ENCODE data around the gene PRSS2. TPM values are rescaled to one million over a fixed set of nuclear protein-coding genes. Genes with fewer than 3 reads are reported as not detected.

The PRSS2 gene
- total and polyA plus RNA-seq, 4 experiments from 2014 or later, result not detected

DNA sequence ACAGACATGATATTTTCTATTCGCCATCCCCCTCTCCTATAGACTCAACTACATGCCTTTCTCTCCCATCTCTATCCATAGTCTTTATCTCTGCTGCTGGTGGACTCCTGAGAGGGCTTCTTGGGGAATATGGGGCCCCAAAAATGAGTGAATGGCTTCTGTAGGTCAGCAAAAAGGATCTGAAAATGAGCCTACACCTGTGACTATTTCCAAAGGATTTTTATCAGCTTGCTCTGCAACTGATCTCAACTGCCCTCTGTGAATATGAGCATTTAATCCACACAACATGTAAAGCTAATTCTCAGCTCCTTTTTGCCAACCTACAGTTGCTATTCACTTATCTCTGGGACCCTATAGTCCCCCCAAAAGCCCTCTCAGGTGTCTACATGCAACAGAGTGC, 36.2 kb downstream of the PRSS2 start:
- CTCF ChIA-PET (ENCODE audit: partially characterized antibody), result interaction anchor here (1.3 to 16.1 kb wide), 3 partner anchors 12 to 271 kb away, joined by 5 to 623 read pairs (median 14); no protein-coding TSS in a partner anchor

DNA sequence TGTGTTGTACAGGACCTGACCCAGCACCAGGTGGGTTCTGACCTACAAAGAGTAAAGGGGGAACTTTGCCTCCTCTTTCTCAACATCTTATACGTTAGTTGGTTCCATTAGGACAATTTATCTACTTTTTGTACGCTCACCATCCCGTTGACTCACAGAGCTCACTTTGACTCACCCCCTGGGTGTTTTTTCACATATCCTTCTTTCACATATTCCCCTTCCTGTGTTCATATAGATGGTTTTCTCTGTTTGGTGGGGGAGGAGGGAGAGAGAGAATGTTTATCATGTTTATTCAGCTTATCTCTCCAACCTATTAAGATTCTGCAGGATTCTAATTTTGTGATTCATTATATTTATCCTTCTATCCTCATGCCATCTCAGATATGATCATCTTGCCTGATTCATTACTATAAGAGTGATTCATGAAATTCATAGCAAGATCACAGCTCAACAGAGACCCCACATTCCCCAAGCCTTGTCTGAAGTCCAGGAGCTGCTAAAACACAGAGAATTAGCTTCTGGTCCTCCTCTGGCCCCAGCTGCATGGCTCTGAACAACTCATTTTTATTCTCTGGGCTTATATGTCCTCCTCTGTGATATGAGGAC, 37.2 kb downstream of the PRSS2 start:
- Mint-ChIP-seq H3K27ac (peak overlapping the region; percentile 99 to 100 (median 100)), H3K4me3 (peak overlapping the region; percentile 50 to 99 (median 86)), H3K27me3 (no peaks in the 10 kb centered on the region), H3K4me1 (peaks cover 73 to 99% (median 92%) of the 10 kb centered on the region in 4 donors), H3K36me3 (peaks cover 21 to 26% of the 10 kb centered on the region in 2 donors), H3K9me3 (peaks cover 0 to 4% (median 0%) of the 10 kb centered on the region in 8 donors)
- no peaks in the 10 kb centered on the region for H3K9me3 ChIP-seq (ENCODE audit: control insufficient read depth in 1 of 2, low read length in 2 of 2)
- H3K27ac ChIP-seq (ENCODE audit: low read depth, low read length), result peak overlapping the region; percentile 99
- POLR2A ChIA-PET (ENCODE audit: partially characterized antibody), result interaction anchor here (0.6 to 31.0 kb wide), 85 partner anchors 0 to 601 kb away, joined by 3 to 6843 read pairs (median 7); partner anchors contain the start of genes CASP2, EPHA1, EPHB6 and GSTK1
- no peaks in the 10 kb centered on the region for H3K27me3 ChIP-seq (ENCODE audit: insufficient read depth, low read length)
- peak; percentile 58 to 83 (median 63) for DNase-seq
- peak overlapping the region in 1 of 2 donors; percentile 49 for H3K4me3 ChIP-seq (ENCODE audit: low read length in 2 of 2)
- CTCF ChIA-PET (ENCODE audit: partially characterized antibody), result interaction anchor here (0.6 to 16.1 kb wide), 15 partner anchors 11 to 504 kb away, joined by 3 to 623 read pairs (median 4); no protein-coding TSS in a partner anchor
- H3K4me1 ChIP-seq (ENCODE audit: insufficient read depth, low read length), result peaks cover 97% of the 10 kb centered on the region
- intact Hi-C loops (cut with micrococcal nuclease), result loop anchor here (1.0 kb wide), 2 partner anchors 10 to 23 kb away; no protein-coding TSS in a partner anchor
- H3K36me3 ChIP-seq (ENCODE audit: insufficient read depth, low read length), result peaks cover 9% of the 10 kb centered on the region

More for the DNA sequence above, 36.2 kb downstream of the PRSS2 start:
- Mint-ChIP-seq H3K4me1 (peaks cover 76 to 99% (median 92%) of the 10 kb centered on the region in 4 donors), H3K9me3 (peaks cover 0 to 4% (median 0%) of the 10 kb centered on the region in 8 donors), H3K27ac (peak overlapping the region; percentile 99 to 100 (median 100)), H3K27me3 (no peaks in the 10 kb centered on the region), H3K36me3 (peaks cover 31 to 36% of the 10 kb centered on the region in 2 donors), H3K4me3 (peak overlapping the region in 7 of 8 donors; percentile 33 to 99 (median 88))
- peak in 1 of 5 donors; percentile 12 for DNase-seq
- POLR2A ChIA-PET (ENCODE audit: partially characterized antibody), result interaction anchor here (0.7 to 31.0 kb wide), 35 partner anchors 1 to 573 kb away, joined by 3 to 6843 read pairs (median 20); partner anchors contain the start of genes EPHB6 and ZYX
- Histone ChIP-seq H3K27ac (ENCODE audit: low read depth, low read length) (peak overlapping the region; percentile 99), H3K4me1 (ENCODE audit: insufficient read depth, low read length) (peaks cover 97% of the 10 kb centered on the region), H3K9me3 (ENCODE audit: control insufficient read depth in 1 of 2, low read length in 2 of 2) (no peaks in the 10 kb centered on the region), H3K27me3 (ENCODE audit: insufficient read depth, low read length) (no peaks in the 10 kb centered on the region), H3K4me3 (ENCODE audit: low read length in 2 of 2) (peak overlapping the region in 1 of 2 donors; percentile 49), H3K36me3 (ENCODE audit: insufficient read depth, low read length) (peaks cover 19% of the 10 kb centered on the region)
- intact Hi-C loops (cut with micrococcal nuclease), result no loop called here

DNA sequence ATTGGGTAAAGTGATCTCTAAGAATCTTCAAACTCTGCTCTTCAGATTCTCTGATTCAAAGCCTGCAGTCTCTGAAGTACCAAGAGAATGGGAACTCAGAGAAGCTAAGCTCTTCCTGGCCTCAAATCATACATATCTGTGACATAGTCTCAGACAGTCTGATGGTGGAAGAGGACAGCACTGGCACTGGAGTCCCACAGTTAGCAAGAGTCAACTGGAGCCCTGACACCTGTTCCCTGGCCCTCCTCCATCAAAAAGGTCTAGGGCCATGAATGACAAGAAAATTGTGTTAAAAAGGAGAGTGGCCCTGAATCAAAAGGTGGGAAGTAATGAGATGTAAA, 37.7 kb downstream of the PRSS2 start:
- H3K4me1 Mint-ChIP-seq, result peaks cover 70 to 99% (median 91%) of the 10 kb centered on the region in 4 donors
- ChIA-PET CTCF (ENCODE audit: partially characterized antibody) (interaction anchor here (0.6 to 16.1 kb wide), 13 partner anchors 17 to 504 kb away, joined by 3 to 623 read pairs (median 4); no protein-coding TSS in a partner anchor), POLR2A (ENCODE audit: partially characterized antibody) (interaction anchor here (0.6 to 31.0 kb wide), 81 partner anchors 0 to 600 kb away, joined by 3 to 6843 read pairs (median 7); partner anchors contain the start of genes CASP2, EPHA1, EPHB6 and GSTK1)
- H3K27ac ChIP-seq (ENCODE audit: low read depth, low read length), result peak overlapping the region; percentile 99
- no peaks in the 10 kb centered on the region for H3K27me3 Mint-ChIP-seq
- H3K4me3 ChIP-seq (ENCODE audit: low read length in 2 of 2), result peak overlapping the region in 1 of 2 donors; percentile 49
- H3K27me3 ChIP-seq (ENCODE audit: insufficient read depth, low read length), result no peaks in the 10 kb centered on the region
- peak overlapping the region; percentile 99 to 100 (median 100) for H3K27ac Mint-ChIP-seq
- H3K9me3 ChIP-seq (ENCODE audit: control insufficient read depth in 1 of 2, low read length in 2 of 2), result no peaks in the 10 kb centered on the region
- peaks cover 0 to 4% (median 0%) of the 10 kb centered on the region in 8 donors for H3K9me3 Mint-ChIP-seq
- DNase-seq, result no peak
- H3K4me3 Mint-ChIP-seq, result peak overlapping the region; percentile 50 to 99 (median 86)
- intact Hi-C loops (cut with micrococcal nuclease), result loop anchor here (1.0 kb wide), 2 partner anchors 10 to 23 kb away; no protein-coding TSS in a partner anchor
- peaks cover 4% of the 10 kb centered on the region for H3K36me3 ChIP-seq (ENCODE audit: insufficient read depth, low read length)
- H3K36me3 Mint-ChIP-seq, result peaks cover 17 to 21% of the 10 kb centered on the region in 2 donors
- peaks cover 97% of the 10 kb centered on the region for H3K4me1 ChIP-seq (ENCODE audit: insufficient read depth, low read length)

DNA sequence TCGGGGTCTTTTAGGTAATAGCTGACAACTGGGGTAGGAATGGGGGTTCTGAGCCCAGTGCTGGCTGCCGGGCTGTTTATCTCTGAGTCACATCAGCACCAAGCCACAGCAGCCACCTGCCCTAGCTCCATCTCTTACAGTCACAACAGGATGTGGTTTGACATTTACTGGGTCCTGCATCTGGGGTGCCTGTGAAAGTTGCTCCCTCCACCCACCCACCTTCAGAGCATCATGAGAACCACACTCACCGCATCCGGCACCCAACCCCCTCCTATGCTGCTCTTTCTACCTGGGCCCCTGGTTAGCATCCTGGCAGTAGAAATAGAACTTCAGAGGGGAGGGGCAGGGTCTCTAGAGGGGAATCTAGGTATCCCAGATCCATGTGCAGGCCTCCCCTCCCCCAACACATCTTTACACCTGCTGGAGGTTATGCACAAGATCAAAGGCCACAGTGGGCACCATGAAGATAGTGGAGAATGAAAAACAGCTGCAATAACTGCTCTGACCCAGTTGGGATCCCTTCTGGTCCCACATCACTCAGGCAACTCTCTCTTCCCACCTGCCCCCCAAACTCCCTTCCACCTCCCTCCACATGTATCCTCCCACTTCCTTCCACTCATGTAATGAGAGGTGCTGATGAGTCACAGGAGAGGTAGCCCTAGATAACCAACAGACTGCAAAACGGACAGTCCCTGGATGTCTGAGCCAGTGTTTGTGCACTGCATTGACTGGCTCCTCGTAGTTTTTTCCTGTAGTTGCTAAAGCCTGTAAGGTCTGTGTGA, 38.2 kb downstream of the PRSS2 start:
- intact Hi-C loops (cut with micrococcal nuclease), result loop anchor here (1.0 kb wide), 4 partner anchors 11 to 489 kb away; no protein-coding TSS in a partner anchor
- Histone ChIP-seq H3K9me3 (ENCODE audit: control insufficient read depth in 1 of 2, low read length in 2 of 2) (no peaks in the 10 kb centered on the region), H3K4me1 (ENCODE audit: insufficient read depth, low read length) (peaks cover 97% of the 10 kb centered on the region), H3K36me3 (ENCODE audit: insufficient read depth, low read length) (no peaks in the 10 kb centered on the region), H3K4me3 (ENCODE audit: low read length in 2 of 2) (peak overlapping the region; percentile 49 to 54), H3K27ac (ENCODE audit: low read depth, low read length) (peak overlapping the region; percentile 99), H3K27me3 (ENCODE audit: insufficient read depth, low read length) (no peaks in the 10 kb centered on the region)
- DNase-seq, result peak; percentile 98 to 99 (median 98)
- peaks cover 66 to 98% (median 89%) of the 10 kb centered on the region in 4 donors for H3K4me1 Mint-ChIP-seq
- peaks cover 0 to 4% (median 0%) of the 10 kb centered on the region in 8 donors for H3K9me3 Mint-ChIP-seq
- POLR2A ChIA-PET (ENCODE audit: partially characterized antibody), result interaction anchor here (0.6 to 31.0 kb wide), 87 partner anchors 1 to 600 kb away, joined by 3 to 6843 read pairs (median 7); partner anchors contain the start of genes CASP2, EPHA1, EPHB6 and GSTK1
- H3K27ac Mint-ChIP-seq, result peak overlapping the region; percentile 99 to 100 (median 100)
- CTCF ChIA-PET (ENCODE audit: partially characterized antibody), result interaction anchor here (0.6 to 16.1 kb wide), 17 partner anchors 18 to 506 kb away, joined by 3 to 623 read pairs (median 6); no protein-coding TSS in a partner anchor
- H3K27me3 Mint-ChIP-seq, result no peaks in the 10 kb centered on the region
- peak overlapping the region; percentile 50 to 99 (median 86) for H3K4me3 Mint-ChIP-seq
- peaks cover 11 to 15% of the 10 kb centered on the region in 2 donors for H3K36me3 Mint-ChIP-seq

DNA sequence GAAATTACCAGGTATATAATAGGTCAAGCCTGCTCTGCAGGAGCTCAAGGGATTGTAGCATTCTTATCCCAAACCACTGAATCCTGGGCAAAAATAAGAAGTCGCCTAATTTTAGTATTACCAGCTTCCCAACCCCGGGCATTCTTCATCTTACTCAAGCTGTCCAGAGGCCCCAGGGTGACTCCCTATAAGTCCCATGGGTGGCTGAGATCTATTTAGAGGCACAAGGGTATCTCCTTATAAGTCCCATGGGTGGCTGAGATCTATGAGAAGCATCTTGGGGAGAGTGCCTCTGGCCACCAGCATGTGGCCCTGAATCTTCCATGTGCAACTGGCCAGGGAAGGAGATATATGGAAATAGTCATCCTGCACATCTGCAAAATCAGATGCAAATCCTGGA, 38.9 kb downstream of the PRSS2 start:
- Mint-ChIP-seq H3K4me3 (peak overlapping the region; percentile 50 to 99 (median 86)), H3K27ac (peak overlapping the region; percentile 99 to 100 (median 100)), H3K4me1 (peaks cover 59 to 92% (median 86%) of the 10 kb centered on the region in 4 donors), H3K36me3 (peaks cover 4 to 8% of the 10 kb centered on the region in 2 donors), H3K27me3 (no peaks in the 10 kb centered on the region), H3K9me3 (peaks cover 0 to 1% (median 0%) of the 10 kb centered on the region in 8 donors)
- intact Hi-C loops (cut with micrococcal nuclease), result loop anchor here (1.0 to 5.0 kb wide), 6 partner anchors 274 to 489 kb away; no protein-coding TSS in a partner anchor
- Histone ChIP-seq H3K4me1 (ENCODE audit: insufficient read depth, low read length) (peaks cover 95% of the 10 kb centered on the region), H3K36me3 (ENCODE audit: insufficient read depth, low read length) (no peaks in the 10 kb centered on the region), H3K27ac (ENCODE audit: low read depth, low read length) (peak overlapping the region; percentile 99), H3K4me3 (ENCODE audit: low read length in 2 of 2) (peak overlapping the region; percentile 29 to 54), H3K27me3 (ENCODE audit: insufficient read depth, low read length) (no peaks in the 10 kb centered on the region), H3K9me3 (ENCODE audit: control insufficient read depth in 1 of 2, low read length in 2 of 2) (no peaks in the 10 kb centered on the region)
- CTCF ChIA-PET (ENCODE audit: partially characterized antibody), result interaction anchor here (1.3 to 16.1 kb wide), 16 partner anchors 11 to 506 kb away, joined by 3 to 623 read pairs (median 12); no protein-coding TSS in a partner anchor
- POLR2A ChIA-PET (ENCODE audit: partially characterized antibody), result interaction anchor here (1.0 to 31.0 kb wide), 58 partner anchors 2 to 571 kb away, joined by 3 to 6843 read pairs (median 10); partner anchors contain the start of genes EPHB6 and ZYX
- no peak for DNase-seq

DNA sequence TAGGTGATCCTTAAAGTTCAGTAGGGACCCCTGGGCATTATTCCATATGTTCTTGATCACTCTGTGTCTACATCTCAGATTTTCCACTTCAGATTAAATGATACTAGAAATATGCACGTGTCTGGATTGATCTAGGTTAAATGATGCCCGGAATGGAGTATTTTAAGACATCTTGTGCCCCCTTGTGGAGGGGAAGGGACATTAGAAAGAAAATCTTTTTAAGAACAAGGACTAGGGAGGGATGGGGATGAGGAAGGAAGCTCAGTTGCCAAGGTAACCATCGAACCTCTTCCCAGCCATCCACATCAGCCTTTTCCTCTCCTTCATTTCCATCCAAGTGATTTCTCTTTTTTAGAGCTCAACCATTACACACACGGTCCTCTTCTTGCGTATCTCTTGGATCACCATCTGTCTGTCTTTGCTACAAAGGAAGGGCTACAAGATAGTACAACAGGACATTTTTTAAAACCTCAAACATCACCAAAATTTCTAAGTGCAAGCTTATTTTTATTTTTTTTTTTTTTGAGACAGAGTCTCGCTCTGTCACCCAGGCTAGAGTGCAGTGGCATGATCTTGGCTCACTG, 40.5 kb downstream of the PRSS2 start:
- peak; percentile 64 to 82 (median 79) for DNase-seq
- Histone ChIP-seq H3K27me3 (ENCODE audit: insufficient read depth, low read length) (no peaks in the 10 kb centered on the region), H3K4me3 (ENCODE audit: low read length in 2 of 2) (no peak overlapping the region), H3K36me3 (ENCODE audit: insufficient read depth, low read length) (no peaks in the 10 kb centered on the region), H3K9me3 (ENCODE audit: control insufficient read depth in 1 of 2, low read length in 2 of 2) (no peaks in the 10 kb centered on the region), H3K4me1 (ENCODE audit: insufficient read depth, low read length) (peaks cover 79% of the 10 kb centered on the region), H3K27ac (ENCODE audit: low read depth, low read length) (peak overlapping the region; percentile 99)
- Mint-ChIP-seq H3K4me3 (peak overlapping the region in 7 of 8 donors; percentile 57 to 79 (median 71)), H3K27me3 (no peaks in the 10 kb centered on the region), H3K27ac (peak overlapping the region; percentile 92 to 100 (median 100)), H3K9me3 (no peaks in the 10 kb centered on the region), H3K4me1 (peaks cover 48 to 76% (median 73%) of the 10 kb centered on the region in 4 donors), H3K36me3 (peaks cover 0 to 4% of the 10 kb centered on the region in 2 donors)
- intact Hi-C loops (cut with micrococcal nuclease), result loop anchor here (1.0 to 5.0 kb wide), 15 partner anchors 28 to 513 kb away; no protein-coding TSS in a partner anchor
- POLR2A ChIA-PET (ENCODE audit: partially characterized antibody), result interaction anchor here (0.6 to 31.0 kb wide), 45 partner anchors 3 to 512 kb away, joined by 3 to 6843 read pairs (median 7); partner anchors contain the start of gene EPHB6
- CTCF ChIA-PET (ENCODE audit: partially characterized antibody), result interaction anchor here (0.5 to 16.1 kb wide), 55 partner anchors 10 to 835 kb away, joined by 3 to 623 read pairs (median 6); partner anchors contain the start of gene EPHB6

All from CD4-positive, alpha-beta memory T cell (primary cell).